CD4-positive, alpha-beta T cell treated with Interleukin-4 for 1 hour (primary cell): ENCODE measurements around the gene TNNT1.
A peak's percentile ranks its signal among the peaks of the same experiment; 100 is the strongest.
"Not testable (repeated sequence)": the region's sequence is repeated elsewhere in the genome, so short reads cannot be mapped to it uniquely, and the experiment has no call there.

ENCODE experiments used
- DNase-seq, 2 donors: peaks; one replicate each; pipeline ENCODE4 v3.0.0-alpha.2; 2020 to 2022

TNNT1 gene

GRCh38 chr19:55166530-55167268 lies 17.7 kb upstream of the TNNT1 start, which contains the start of gene DNAAF3:
Gene DNAAF3 (minus strand): TSS chr19:55166613. CDS start chr19:55166413, 200 bp downstream.
- DNase-seq, result peak; percentile 81 to 87

GRCh38 chr19:55165952-55166529 lies 17.0 kb upstream of the TNNT1 start:
- peak; percentile 62 to 68 for DNase-seq

- DNase-seq, result no peak
Measured at GRCh38 chr19:55161571-55162322, 12.7 kb upstream of the TNNT1 start.

- no peak for DNase-seq
Measured at GRCh38 chr19:55160986-55161365, 12.0 kb upstream of the TNNT1 start.

- DNase-seq, result peak; percentile 86 to 88
Measured at GRCh38 chr19:55160128-55160985, 11.4 kb upstream of the TNNT1 start.

- DNase-seq, result no peak
Measured at GRCh38 chr19:55158848-55159749, 10.1 kb upstream of the TNNT1 start.

- no peak for DNase-seq
Measured at GRCh38 chr19:55158423-55158822, 9.4 kb upstream of the TNNT1 start.

- no peak for DNase-seq
Measured at GRCh38 chr19:55157064-55157908, 8.3 kb upstream of the TNNT1 start, which contains the start of gene TNNI3. Gene TNNI3 (minus strand): TSS chr19:55157732. CDS start chr19:55157589, 143 bp downstream.

GRCh38 chr19:55156202-55157063 lies 7.4 kb upstream of the TNNT1 start:
- peak; percentile 24 to 25 for DNase-seq

GRCh38 chr19:55155784-55156183 lies 6.8 kb upstream of the TNNT1 start:
- not testable (repeated sequence) for DNase-seq

- DNase-seq, result no peak
Measured at GRCh38 chr19:55153652-55154264, 4.8 kb upstream of the TNNT1 start.

GRCh38 chr19:55152017-55152416 lies 3.0 kb upstream of the TNNT1 start:
- DNase-seq, result no peak

- no peak for DNase-seq
Measured at GRCh38 chr19:55147545-55148251, 1.3 kb downstream of the TNNT1 start.

- no peak for DNase-seq
Measured at GRCh38 chr19:55146705-55147273, 2.2 kb downstream of the TNNT1 start.

- no peak for DNase-seq
Measured at GRCh38 chr19:55146078-55146704, 2.8 kb downstream of the TNNT1 start.

GRCh38 chr19:55145232-55145631 lies 3.8 kb downstream of the TNNT1 start:
- DNase-seq, result no peak

GRCh38 chr19:55141696-55142095 lies 7.3 kb downstream of the TNNT1 start:
- no peak for DNase-seq

GRCh38 chr19:55137915-55138314 lies 11.1 kb downstream of the TNNT1 start:
- DNase-seq, result no peak
